HG02798 (cell line): ENCODE data around the gene LYVE1.

Source experiments
- ATAC-seq: cut with Tn5 transposase; IDR thresholded peaks from one replicate; pipeline ENCODE4 v1.9.1; 2021; ENCODE audit warnings: mild to moderate bottlenecking; ENCODE audit not compliant: unreplicated experiment, poor library complexity

Gene LYVE1

DNA sequence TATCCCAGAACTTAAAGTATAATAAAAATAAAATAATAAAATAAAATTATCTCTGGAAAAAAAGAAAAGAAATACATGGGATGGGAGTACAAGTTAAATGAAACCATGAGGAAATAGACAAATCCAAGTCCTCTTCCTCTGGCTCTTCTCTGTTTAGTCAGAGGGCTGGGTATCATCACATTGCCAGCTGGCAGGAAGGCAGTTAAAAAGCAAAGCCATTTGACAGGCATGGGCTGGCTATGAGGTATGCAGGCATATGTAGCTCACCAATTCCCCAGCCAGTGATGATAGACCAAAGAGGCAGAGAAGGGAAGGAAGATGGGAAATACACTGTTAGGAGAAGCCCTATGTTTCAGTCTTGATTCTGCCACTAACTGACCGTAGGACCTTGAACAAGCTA lies 6.5 kb downstream of the LYVE1 start:
- no peak for ATAC-seq

GRCh38 chr11:10561043-10561818 lies 7.2 kb downstream of the LYVE1 start:
- ATAC-seq: no peak

DNA sequence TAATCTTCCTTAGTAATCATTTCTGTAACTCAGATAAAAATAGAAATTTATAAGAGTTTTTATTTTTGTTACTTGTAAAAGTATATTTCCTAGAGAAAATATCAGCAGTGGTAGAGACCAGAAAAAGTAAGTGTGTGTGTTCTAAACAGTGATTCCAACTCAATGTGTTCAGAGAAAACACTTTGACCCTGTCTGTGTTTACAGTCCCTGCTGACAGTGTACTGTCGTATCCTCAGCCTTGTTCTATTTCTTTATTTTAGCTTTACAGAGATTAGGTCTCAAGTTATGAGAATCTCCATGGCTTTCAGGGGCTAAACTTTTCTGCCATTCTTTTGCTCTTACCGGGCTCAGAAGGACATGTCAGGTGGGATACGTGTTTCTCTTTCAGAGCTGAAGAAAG lies 10.2 kb downstream of the LYVE1 start:
- ATAC-seq: no peak

DNA sequence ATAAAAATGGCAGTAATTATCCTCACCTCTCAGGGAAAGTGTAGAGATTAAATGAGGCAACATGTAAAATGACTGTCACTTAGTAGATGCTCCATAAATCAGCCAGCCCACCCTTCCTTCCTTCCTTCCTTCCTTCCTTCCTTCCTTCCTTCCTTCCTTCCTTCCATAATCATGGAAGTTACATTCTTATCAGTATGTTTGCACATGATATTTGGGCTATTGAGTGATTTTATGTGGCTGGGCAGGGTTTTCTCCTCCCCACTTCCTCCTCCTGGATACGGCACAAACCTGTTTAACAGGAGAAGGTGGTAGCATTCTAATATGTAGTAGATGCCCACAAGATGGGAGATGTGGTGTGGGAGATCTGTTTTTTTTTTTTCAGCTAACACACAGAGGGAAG lies 11.9 kb downstream of the LYVE1 start:
- no peak for ATAC-seq

- no peak for ATAC-seq
Observed at GRCh38 chr11:10551845-10552352, 16.6 kb downstream of the LYVE1 start.

GRCh38 chr11:10551290-10551592 lies 17.2 kb downstream of the LYVE1 start:
- no peak for ATAC-seq

- ATAC-seq: no peak
Observed at GRCh38 chr11:10550503-10551289, 17.8 kb downstream of the LYVE1 start.

DNA sequence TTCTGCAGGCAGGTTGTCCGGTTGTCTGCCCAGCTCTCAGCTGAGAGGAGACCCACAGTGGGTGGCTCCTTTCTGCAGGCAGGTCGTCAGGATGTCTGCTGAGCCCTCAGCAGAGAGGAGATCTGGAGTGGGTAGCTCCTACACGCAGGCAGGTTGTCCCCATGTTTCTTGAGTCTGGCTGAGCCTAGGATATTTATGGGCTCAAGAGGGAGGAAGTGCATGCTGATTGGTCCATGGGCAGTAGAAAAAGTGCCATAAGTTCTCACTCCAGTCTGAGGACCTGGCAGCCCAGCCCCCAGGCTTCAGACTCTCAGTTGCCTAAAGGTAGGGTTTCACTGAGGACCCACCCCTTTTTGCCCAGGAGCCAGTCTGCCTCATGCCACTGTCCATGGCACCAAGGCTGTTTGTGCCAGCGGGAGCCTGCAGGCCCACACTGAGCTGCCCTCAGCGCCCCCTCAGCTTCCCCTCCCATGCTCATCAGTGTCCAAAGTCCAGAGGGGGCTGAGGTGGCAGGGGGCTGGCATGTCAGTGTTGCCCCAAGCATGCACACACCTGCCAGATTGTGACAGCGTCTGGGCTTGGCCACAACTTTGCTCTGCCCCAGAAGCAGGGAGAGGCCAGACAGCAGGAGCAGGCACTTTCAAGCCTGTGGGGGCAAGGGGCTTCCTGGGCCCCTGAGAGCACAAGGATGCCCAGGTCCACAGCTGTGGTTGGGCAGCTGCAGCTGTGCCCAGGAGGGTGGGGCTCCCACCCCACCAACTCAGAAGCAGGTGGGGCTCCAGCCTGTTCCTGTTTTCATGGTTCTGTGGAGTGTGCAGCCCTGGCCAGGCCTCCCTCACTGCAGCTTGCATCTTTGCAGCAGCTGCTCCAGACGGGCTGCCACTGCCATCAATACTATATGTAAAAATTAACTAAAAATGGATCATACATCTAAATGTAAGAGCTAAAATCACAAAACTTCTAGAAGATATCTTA lies 23.7 kb downstream of the LYVE1 start:
- no peak for ATAC-seq

DNA sequence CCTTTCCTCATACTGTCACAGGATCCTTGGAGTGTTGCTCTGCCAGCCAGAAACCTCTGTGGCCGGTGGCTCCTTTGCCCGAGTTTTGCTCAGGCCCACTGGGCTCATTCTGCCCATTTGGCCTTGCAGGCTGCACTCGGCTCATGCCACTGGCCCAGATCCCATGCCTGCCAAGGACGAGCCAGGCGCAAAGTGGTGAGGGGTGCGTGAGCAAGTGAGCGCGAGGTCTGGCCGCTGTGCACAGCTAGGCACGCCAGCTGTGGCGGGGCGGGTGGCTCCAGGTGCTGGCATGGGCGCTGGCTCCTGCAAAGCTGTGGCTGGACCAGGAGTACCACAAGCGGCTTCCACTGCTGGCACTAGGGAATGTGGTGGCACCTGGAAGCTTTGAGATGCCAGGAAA lies 24.7 kb downstream of the LYVE1 start:
- no peak for ATAC-seq

DNA sequence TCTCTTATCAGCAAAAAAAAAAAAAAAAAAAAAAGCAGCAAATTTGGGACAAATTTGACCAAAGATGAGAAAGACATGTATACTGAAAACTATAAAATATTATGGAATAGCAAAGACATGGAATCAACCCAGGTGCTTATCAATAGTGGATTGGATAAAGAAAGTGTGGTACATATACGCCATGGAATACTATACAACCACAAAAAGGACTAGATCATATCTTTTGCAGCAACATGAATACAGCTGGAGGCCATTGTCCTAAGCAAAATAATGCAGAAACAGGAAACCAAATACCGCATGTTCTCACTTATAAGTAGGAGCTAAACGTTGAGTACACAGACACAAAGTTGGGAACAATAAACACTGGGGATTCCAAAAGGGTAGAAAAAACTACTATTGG lies 25.7 kb downstream of the LYVE1 start:
- no peak for ATAC-seq

DNA sequence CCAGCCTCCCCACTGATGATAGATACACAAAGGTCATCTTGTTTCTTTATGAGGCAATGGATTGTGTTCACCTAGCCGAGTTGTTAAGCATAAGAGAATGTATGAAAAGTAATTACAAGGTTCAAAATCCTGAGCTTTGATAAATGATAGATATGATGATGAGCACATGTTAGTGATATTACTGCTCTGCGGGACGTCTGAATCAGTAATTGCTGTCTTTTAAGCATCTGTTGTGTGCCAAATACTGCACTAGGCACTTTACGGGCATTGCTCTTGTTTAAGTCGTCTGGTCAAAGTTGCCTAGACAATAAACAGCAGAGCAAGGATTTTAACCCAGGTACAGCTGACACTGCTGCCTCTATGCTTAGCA lies 26.9 kb downstream of the LYVE1 start:
- ATAC-seq: no peak

GRCh38 chr11:10540915-10541560 lies 27.4 kb downstream of the LYVE1 start, which contains the start of gene RNF141:
Gene RNF141 (minus strand): TSS chr11:10541187. CDS start chr11:10534158, 7,029 bp downstream.
- peak; percentile 99 for ATAC-seq

DNA sequence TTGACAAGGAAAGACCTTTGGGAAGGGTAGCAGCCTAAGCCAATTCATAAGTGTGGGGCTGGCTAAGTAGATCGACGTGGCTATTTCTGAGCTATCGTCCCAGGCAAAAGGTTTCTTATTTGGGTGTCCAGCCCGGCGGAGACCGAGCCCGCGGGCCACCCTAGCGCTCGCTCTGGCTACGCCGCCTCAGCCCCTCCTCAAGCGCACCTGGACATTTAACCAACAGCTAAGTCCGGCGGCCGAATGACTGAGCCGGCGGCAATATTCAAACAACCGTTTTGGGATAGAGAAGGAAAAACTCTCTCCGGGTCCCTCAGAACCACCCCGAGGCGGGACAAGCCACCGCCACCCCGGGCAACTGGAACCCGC lies 27.9 kb downstream of the LYVE1 start:
- ATAC-seq: peak; percentile 25

- ATAC-seq: no peak
Observed at GRCh38 chr11:10539339-10539738, 29.1 kb downstream of the LYVE1 start.

DNA sequence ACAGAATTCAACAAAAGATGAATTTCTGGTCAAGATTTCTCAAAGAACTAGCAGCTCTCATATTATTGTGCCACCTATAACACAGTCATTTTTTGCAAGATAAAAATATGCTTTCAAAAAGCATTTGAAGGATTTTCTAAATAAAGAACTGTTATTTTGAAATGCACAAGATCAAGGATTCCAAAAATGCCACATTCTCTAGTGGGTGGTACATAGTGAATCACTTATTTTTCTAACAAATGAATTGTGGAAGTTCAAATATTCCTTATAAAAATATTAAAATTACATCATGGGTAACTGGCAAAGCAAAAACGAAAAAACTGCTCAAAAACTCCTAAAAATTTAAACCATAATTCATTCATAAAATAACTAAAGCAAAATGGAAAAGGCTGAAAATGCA lies 29.5 kb downstream of the LYVE1 start:
- ATAC-seq: no peak

GRCh38 chr11:10537600-10537999 lies 30.9 kb downstream of the LYVE1 start:
- no peak for ATAC-seq

DNA sequence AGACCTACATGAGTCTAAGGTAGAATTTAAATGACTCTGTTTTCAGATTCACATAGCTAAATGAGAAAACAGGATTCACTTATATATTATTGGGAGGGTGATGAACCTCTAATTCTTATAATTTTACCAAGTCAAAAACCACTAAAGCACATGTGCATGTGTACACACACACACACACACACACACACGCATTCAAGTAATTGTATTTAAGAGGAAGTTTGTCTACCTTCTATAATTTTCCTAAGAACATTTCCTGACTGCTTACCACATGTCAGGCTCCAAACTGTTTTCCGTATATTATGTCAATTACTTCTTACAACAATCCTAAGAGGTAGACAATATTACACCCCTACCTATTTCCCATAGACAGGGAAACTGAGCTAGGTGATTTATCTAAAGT lies 34.1 kb downstream of the LYVE1 start:
- ATAC-seq: no peak

- ATAC-seq: no peak
Observed at GRCh38 chr11:10533323-10533722, 35.1 kb downstream of the LYVE1 start.

GRCh38 chr11:10532526-10532925 lies 35.9 kb downstream of the LYVE1 start:
- ATAC-seq: no peak

GRCh38 chr11:10529279-10529678 lies 39.2 kb downstream of the LYVE1 start:
- ATAC-seq: no peak
